DND-41 (cell line): Measurements from ENCODE around the gene HACD2.

Experiments used
- ATAC-seq: fragments of 200-7000 bp; cut with Tn5 transposase; 3 replicates; pipeline ENCODE4 v1.9.1; 2021; ENCODE audit warnings: low read depth; ENCODE audit not compliant: insufficient read depth
- DNase-seq: peaks from one replicate; pipeline ENCODE4 v3.0.0-alpha.2; 2020
- H2AFZ ChIP-seq: 2 replicates; pipeline ENCODE4 v1.6.0; 2012; ENCODE audit warnings: low read depth, low read length
- H3K27ac ChIP-seq: 2 replicates; pipeline ENCODE4 v1.5.1; 2012; ENCODE audit warnings: low read length, inconsistent platforms
- H3K27me3 ChIP-seq: fragments of 200-600 bp; sonication (generic); 2 replicates; pipeline ENCODE4 v1.6.0; 2012; ENCODE audit warnings: low read length, mild to moderate bottlenecking, inconsistent platforms; ENCODE audit not compliant: insufficient read depth, poor library complexity
- H3K36me3 ChIP-seq: 2 replicates; pipeline ENCODE4 v1.5.1; 2012; ENCODE audit warnings: low read length, inconsistent platforms; ENCODE audit not compliant: insufficient read depth
- H3K4me1 ChIP-seq: 2 replicates; pipeline ENCODE4 v1.5.1; 2012; ENCODE audit warnings: mild to moderate bottlenecking, low read length; ENCODE audit not compliant: insufficient read depth
- H3K4me2 ChIP-seq: 2 replicates; pipeline ENCODE4 v1.6.0; 2012; ENCODE audit warnings: mild to moderate bottlenecking, moderate library complexity, low read length, inconsistent platforms; ENCODE audit not compliant: insufficient read depth
- H3K4me3 ChIP-seq, 2 experiments: fragments of 200-600 bp in 1 of 2; shearing (Covaris generic) in 1 of 2; 2 replicates each; pipeline ENCODE4 v1.5.1; 2012 to 2016; ENCODE audit warnings: inconsistent platforms in 2 of 2, low read length in 2 of 2, mild to moderate bottlenecking in 2 of 2, low read depth in 1 of 2, moderate library complexity in 1 of 2
- H3K79me2 ChIP-seq: 2 replicates; pipeline ENCODE4 v1.6.0; 2012; ENCODE audit warnings: low read length, inconsistent platforms; ENCODE audit not compliant: insufficient read depth
- H3K9ac ChIP-seq: 2 replicates; pipeline ENCODE4 v1.6.0; 2012; ENCODE audit warnings: low read depth, mild to moderate bottlenecking, inconsistent platforms, low read length, moderate library complexity
- H3K9me3 ChIP-seq: 2 replicates; pipeline ENCODE4 v1.5.1; 2012; ENCODE audit warnings: low read length, moderate library complexity, mild to moderate bottlenecking, inconsistent platforms; ENCODE audit not compliant: insufficient read depth, severe bottlenecking
- H4K20me1 ChIP-seq: 2 replicates; pipeline ENCODE4 v1.6.0; 2012; ENCODE audit warnings: low read length; ENCODE audit not compliant: insufficient read depth
- CTCF ChIP-seq: IDR thresholded peaks from 2 replicates; pipeline ENCODE4 v1.5.1; 2012; ENCODE audit warnings: borderline replicate concordance, low read length, moderate library complexity, mild to moderate bottlenecking; ENCODE audit not compliant: poor library complexity, severe bottlenecking; ENCODE audit errors: extremely low read depth
- EZH2 ChIP-seq: IDR thresholded peaks from 3 replicates; pipeline ENCODE4 v1.6.1; 2012; ENCODE audit warnings: borderline replicate concordance, low read depth, mild to moderate bottlenecking, moderate library complexity, low read length, inconsistent platforms; ENCODE audit not compliant: severe bottlenecking

HACD2 gene

GRCh38 chr3:123485551-123485950 lies 99.3 kb downstream of the HACD2 start:
- Histone ChIP-seq H3K9me3 (no peaks in the 10 kb centered on the region), H3K9ac (no peak overlapping the region), H4K20me1 (no peaks in the 10 kb centered on the region), H3K4me1 (no peaks in the 10 kb centered on the region), H2AFZ (no peak overlapping the region), H3K4me3 (no peak overlapping the region), H3K4me2 (no peak overlapping the region), H3K27me3 (no peaks in the 10 kb centered on the region), H3K79me2 (no peaks in the 10 kb centered on the region), H3K36me3 (no peaks in the 10 kb centered on the region), H3K27ac (no peak overlapping the region)
- TF ChIP-seq EZH2: no peak
- TF ChIP-seq CTCF: no peak
- DNase-seq (no peak), ATAC-seq (no peak)

- H3K27me3 ChIP-seq: peaks cover 2% of the 10 kb centered on the region
- H4K20me1 ChIP-seq: no peaks in the 10 kb centered on the region
- ATAC-seq (no peak), DNase-seq (no peak)
- H3K4me1 ChIP-seq: no peaks in the 10 kb centered on the region
- TF ChIP-seq EZH2 (no peak), CTCF (no peak)
- no peak overlapping the region for H3K4me3 ChIP-seq
- H3K4me2 ChIP-seq: no peak overlapping the region
- no peaks in the 10 kb centered on the region for H3K36me3 ChIP-seq
- H2AFZ ChIP-seq: no peak overlapping the region
- no peaks in the 10 kb centered on the region for H3K79me2 ChIP-seq
- H3K9ac ChIP-seq: no peak overlapping the region
- no peaks in the 10 kb centered on the region for H3K9me3 ChIP-seq
- no peak overlapping the region for H3K27ac ChIP-seq
Measured at GRCh38 chr3:123483146-123483545, 101.7 kb downstream of the HACD2 start.

- Histone ChIP-seq H3K27me3 (peaks cover 2% of the 10 kb centered on the region), H3K9ac (no peak overlapping the region), H3K4me3 (no peak overlapping the region), H3K36me3 (no peaks in the 10 kb centered on the region), H3K9me3 (no peaks in the 10 kb centered on the region), H3K79me2 (no peaks in the 10 kb centered on the region), H3K27ac (no peak overlapping the region), H3K4me1 (no peaks in the 10 kb centered on the region), H2AFZ (no peak overlapping the region), H4K20me1 (no peaks in the 10 kb centered on the region), H3K4me2 (no peak overlapping the region)
- DNase-seq (no peak), ATAC-seq (no peak)
- TF ChIP-seq EZH2 (no peak), CTCF (no peak)
Measured at GRCh38 chr3:123481722-123482457, 103.0 kb downstream of the HACD2 start.
